Stomach (tissue), 9 donors: Measurements from ENCODE around the gene PPP1CA. TPM values are rescaled to one million over a fixed set of nuclear protein-coding genes. Genes with fewer than 3 reads are reported as not detected.

ENCODE experiments used
- DNase-seq, 2 donors: peaks; one replicate each; pipeline versions ENCODE4 v3.0.0 to v3.0.0-alpha.2; 2013 to 2019
- H3K27ac ChIP-seq, 5 donors: fragments of 200-600 bp in 4 of 5; sonication (generic) in 4 of 5; one replicate each; pipeline ENCODE4 v1.5.1; 2013 to 2019; ENCODE audit warnings: mild to moderate bottlenecking in 1 of 5, moderate library complexity in 1 of 5
- H3K27me3 ChIP-seq, 3 donors: fragments of 200-600 bp; sonication (generic); one replicate each; pipeline ENCODE4 v1.5.1; 2017 to 2019; ENCODE audit warnings: mixed run types in 1 of 3
- H3K36me3 ChIP-seq, 4 donors: fragments of 200-600 bp; sonication (generic); 1 replicate in 3 of 4; 2 replicates in 1 of 4; pipeline ENCODE4 v1.5.1; 2016 to 2019
- H3K4me1 ChIP-seq, 4 donors: fragments of 200-600 bp; sonication (generic); one replicate each; pipeline ENCODE4 v1.5.1; 2016 to 2019
- H3K4me3 ChIP-seq, 4 donors: fragments of 200-600 bp; sonication (generic) in 3 of 4; one replicate each; pipeline ENCODE4 v1.5.1; 2016 to 2019; ENCODE audit warnings: mild to moderate bottlenecking in 1 of 4
- H3K9me3 ChIP-seq, 4 donors: fragments of 200-600 bp; sonication (generic); one replicate each; pipeline ENCODE4 v1.5.1; 2016 to 2019
- EP300 ChIP-seq: sonication (generic); formaldehyde crosslinking; IDR thresholded peaks from one replicate; pipeline ENCODE4 v1.6.1; 2017; ENCODE audit warnings: antibody characterized with exemption
- POLR2A ChIP-seq, 4 donors: fragments of 450-650 bp; IDR thresholded peaks; one replicate each; pipeline ENCODE4 v1.6.1; 2016; ENCODE audit warnings: antibody characterized with exemption in 4 of 4, control low read depth in 2 of 4, mild to moderate bottlenecking in 1 of 4, moderate library complexity in 1 of 4
- POLR2AphosphoS5 ChIP-seq, 3 donors: sonication (generic); formaldehyde crosslinking; IDR thresholded peaks; one replicate each; pipeline ENCODE4 v1.6.1; 2016; ENCODE audit warnings: antibody characterized with exemption in 3 of 3
- WGBS, 5 donors: extraction: QIAGEN DNeasy Blood & Tissue Kit in 3 of 5; methylation state at CpG; one replicate each; pipeline versions ENCODE4 v1.1.5 to v1.1.7; 2013 to 2018; 5-methylcytosine and 5-hydroxymethylcytosine counted together
- intact Hi-C: fragments of 100-400 bp; cut with DNase I; formaldehyde crosslinking; loops from one replicate; pipeline ENCODE4 v1.15.1; 2023; ENCODE audit warnings: low total_unique reads
- polyA plus RNA-seq, 3 donors: library from polyadenylated mRNA; stranded (reverse); fragments of 200-250 nt; gene quantifications; one replicate each; pipeline ENCODE4 v1.2.3, GENCODE V29; 2013
- total RNA-seq, 5 donors: library from RNA; depleted of rRNA; stranded (reverse); fragments of >200 nt; gene quantifications; one replicate each; pipeline versions ENCODE4 v1.1.0 to v1.2.3, GENCODE V29; 2014 to 2016
- TF ChIP-seq, protein P1 (sequence below), 7 experiments: fragments of 450-650 bp in 4 of 7; fragments of 200-600 bp in 3 of 7; sonication (generic) in 3 of 7; IDR thresholded peaks; one replicate each; pipeline ENCODE4 v1.5.1; 2016 to 2019; ENCODE audit warnings: antibody characterized with exemption in 7 of 7, control low read depth in 2 of 7, mild to moderate bottlenecking in 1 of 7
- donor health status: healthy with polysubstance abuse.
- donor health status: Bipolar disorder and iron deficiency.
- donor health status: healthy.

The PPP1CA gene
- total and polyA plus RNA-seq, 8 donors, result 28.6 to 229 (median 107) TPM

DNA sequence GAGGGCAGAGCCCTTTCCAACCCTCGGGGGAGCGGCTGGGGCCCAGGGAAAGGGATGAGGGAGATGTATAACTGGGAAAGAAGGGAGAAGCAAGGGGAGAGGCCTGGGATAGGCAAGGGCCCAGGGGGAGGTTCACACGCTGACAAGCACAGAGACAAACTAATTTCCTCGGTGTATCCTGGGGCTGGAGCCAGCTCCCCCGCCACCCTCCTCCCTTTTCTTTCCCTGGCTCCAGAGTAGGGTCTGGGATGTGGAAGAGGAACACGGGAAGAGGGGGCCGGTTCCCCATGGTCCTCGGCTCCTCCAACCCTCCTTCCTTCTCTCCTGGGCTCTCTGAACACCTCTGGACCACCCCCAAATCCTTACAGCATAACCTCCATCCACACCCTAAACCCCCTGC is 35.1 kb downstream of the PPP1CA start:
- peaks cover 36 to 74% (median 53%) of the 10 kb centered on the region in 4 donors for H3K4me1 ChIP-seq
- peaks cover 3 to 27% (median 14%) of the 10 kb centered on the region in 4 donors for H3K36me3 ChIP-seq
- peak overlapping the region in 4 of 5 donors; percentile 43 to 99 (median 73) for H3K27ac ChIP-seq
- DNase-seq, result peak in 1 of 2 donors; percentile 86
- TF ChIP-seq, protein P1, sequence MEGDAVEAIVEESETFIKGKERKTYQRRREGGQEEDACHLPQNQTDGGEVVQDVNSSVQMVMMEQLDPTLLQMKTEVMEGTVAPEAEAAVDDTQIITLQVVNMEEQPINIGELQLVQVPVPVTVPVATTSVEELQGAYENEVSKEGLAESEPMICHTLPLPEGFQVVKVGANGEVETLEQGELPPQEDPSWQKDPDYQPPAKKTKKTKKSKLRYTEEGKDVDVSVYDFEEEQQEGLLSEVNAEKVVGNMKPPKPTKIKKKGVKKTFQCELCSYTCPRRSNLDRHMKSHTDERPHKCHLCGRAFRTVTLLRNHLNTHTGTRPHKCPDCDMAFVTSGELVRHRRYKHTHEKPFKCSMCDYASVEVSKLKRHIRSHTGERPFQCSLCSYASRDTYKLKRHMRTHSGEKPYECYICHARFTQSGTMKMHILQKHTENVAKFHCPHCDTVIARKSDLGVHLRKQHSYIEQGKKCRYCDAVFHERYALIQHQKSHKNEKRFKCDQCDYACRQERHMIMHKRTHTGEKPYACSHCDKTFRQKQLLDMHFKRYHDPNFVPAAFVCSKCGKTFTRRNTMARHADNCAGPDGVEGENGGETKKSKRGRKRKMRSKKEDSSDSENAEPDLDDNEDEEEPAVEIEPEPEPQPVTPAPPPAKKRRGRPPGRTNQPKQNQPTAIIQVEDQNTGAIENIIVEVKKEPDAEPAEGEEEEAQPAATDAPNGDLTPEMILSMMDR (IDR thresholded peaks at IDR 0.05), result no peak
- no peak for TF ChIP-seq EP300
- TF ChIP-seq POLR2A (IDR thresholded peaks at IDR 0.05), result no peak
- no peaks in the 10 kb centered on the region for H3K9me3 ChIP-seq
- H3K4me3 ChIP-seq, result no peak overlapping the region
- intact Hi-C loops, result no loop called here
- 44 to 64% (median 50%) methylated on average over 8 of the region's 8 CpGs for WGBS, 5 donors
- H3K27me3 ChIP-seq, result no peaks in the 10 kb centered on the region

DNA sequence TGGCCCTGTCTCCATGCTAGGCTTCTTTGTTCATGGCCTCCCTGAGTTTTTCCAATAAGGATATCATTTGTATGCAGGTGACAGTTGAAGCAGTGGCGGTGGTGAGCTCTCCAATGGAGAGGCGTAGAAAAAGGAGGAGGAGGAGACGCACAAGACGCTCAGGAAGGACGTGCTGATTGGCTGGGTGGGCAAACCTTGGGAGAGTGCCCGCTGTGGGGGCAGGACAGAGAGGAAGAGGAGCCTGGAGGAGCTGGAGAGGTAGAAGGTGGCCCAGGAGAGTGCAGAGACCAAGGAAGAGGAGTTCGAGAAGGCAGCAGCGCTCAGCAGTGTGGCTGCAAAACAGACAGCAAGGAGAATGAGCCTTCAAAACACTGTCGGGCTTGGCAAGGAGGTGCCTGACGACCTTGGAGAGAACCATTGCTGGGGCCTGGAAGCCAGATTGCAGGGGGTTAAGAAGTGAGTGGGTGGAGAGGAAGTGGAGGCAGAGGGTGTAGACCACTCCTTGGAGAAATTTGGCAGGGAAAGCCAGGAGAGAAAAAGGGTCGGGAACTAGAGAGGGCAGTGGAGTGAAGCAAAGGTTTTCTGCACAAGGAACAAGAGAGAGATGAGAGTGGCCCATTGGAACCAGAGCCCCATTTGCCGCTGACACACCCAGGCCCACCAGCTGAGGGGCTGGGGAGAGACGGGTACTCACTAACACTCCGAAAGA is 35.8 kb downstream of the PPP1CA start:
- peak in 1 of 2 donors; percentile 58 for DNase-seq
- peaks cover 3 to 27% (median 14%) of the 10 kb centered on the region in 4 donors for H3K36me3 ChIP-seq
- intact Hi-C loops, result no loop called here
- no peak for TF ChIP-seq POLR2AphosphoS5 (IDR thresholded peaks at IDR 0.05)
- TF ChIP-seq, protein P1 (IDR thresholded peaks at IDR 0.05), result no peak
- TF ChIP-seq POLR2A (IDR thresholded peaks at IDR 0.05), result no peak
- TF ChIP-seq EP300, result no peak
- H3K27ac ChIP-seq, result peak overlapping the region in 4 of 5 donors; percentile 25 to 93 (median 48)
- H3K4me1 ChIP-seq, result peaks cover 30 to 67% (median 47%) of the 10 kb centered on the region in 4 donors
- H3K27me3 ChIP-seq, result no peaks in the 10 kb centered on the region
- H3K4me3 ChIP-seq, result no peak overlapping the region
- 69 to 82% (median 73%) methylated on average over 14 of the region's 14 CpGs for WGBS, 5 donors
- no peaks in the 10 kb centered on the region for H3K9me3 ChIP-seq

DNA sequence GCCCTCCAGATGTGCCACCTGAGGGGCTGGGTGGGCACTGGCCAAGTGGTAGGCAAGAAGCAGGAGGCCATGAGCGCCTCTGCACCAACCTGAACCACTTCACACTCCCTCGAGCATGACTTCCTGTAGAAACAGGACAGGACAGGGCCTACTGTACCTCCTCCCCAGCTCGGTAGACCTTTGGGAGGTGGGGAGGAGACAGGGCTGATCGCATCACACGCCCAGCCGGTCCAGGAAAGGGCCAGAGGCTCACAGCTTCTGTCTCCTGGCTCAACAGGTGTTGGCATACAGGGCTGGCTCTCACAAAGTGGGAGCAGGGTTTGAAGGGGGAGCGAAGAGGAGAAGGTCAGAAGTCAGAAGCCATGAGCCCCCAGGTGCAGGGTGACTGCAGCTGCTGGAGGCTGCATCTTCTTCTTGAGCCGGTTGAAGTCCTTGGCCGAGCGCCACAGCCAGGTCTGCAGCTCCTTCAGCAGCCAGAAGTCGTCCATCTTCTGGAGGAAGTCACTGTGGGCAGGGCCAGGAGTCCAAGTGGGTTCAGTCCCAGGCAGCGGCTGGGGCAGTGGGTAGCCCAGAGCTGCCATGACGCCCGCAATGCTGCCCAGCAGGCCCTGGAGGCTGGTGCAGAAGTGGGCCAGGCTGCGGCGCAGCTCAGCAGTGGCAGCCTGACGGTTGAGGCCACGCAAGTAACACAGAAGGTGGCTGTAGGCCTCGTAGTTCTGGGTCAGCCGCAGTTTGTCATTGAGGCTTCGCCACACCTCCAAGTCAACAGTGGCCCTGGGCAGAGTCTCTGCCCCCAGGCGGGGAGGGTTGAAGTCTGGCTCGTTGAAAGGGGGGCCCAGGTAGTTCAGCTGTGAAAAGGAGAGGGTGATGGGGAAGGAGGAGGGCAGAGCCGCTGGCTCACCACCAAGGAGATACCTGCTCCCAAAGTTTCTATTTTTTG is 36.6 kb downstream of the PPP1CA start:
- no peak for TF ChIP-seq EP300
- TF ChIP-seq POLR2AphosphoS5 (IDR thresholded peaks at IDR 0.05), result no peak
- TF ChIP-seq, protein P1 (IDR thresholded peaks at IDR 0.05), result no peak
- TF ChIP-seq POLR2A (IDR thresholded peaks at IDR 0.05), result no peak
- intact Hi-C loops, result no loop called here
- DNase-seq, result peak in 1 of 2 donors; percentile 58
- Histone ChIP-seq H3K27me3 (no peaks in the 10 kb centered on the region), H3K9me3 (no peaks in the 10 kb centered on the region), H3K4me1 (peaks cover 22 to 59% (median 40%) of the 10 kb centered on the region in 4 donors), H3K27ac (peak overlapping the region in 1 of 5 donors; percentile 93), H3K4me3 (no peak overlapping the region), H3K36me3 (peaks cover 3 to 27% (median 14%) of the 10 kb centered on the region in 4 donors)
- 78 to 90% (median 85%) methylated on average over 17 to 24 of the region's 24 CpGs for WGBS, 5 donors

DNA sequence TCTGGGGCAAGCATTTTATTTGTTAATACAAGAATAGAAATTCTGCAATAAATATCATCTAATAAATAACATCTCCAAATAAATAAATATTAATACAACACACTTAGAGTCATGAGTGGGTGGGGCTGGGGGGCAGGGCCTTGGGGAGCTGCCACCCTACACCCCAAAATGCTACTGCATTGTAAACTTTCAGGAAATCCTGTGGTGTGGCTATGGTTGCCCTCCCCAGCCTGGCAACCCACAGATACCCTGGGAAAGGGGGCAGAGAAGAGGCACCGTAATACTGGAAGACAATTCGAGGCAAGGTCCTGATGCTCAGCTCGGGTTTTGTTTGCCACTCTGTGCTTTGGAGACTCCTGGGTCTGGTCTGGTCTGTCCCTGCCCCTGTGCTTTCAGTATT is 37.5 kb downstream of the PPP1CA start:
- 84 to 89% (median 88%) methylated on average over 3 of the region's 3 CpGs for WGBS, 5 donors

More for the DNA sequence above, 37.5 kb downstream of the PPP1CA start:
- no peak for DNase-seq
- intact Hi-C loops, result no loop called here
- Histone ChIP-seq H3K4me3 (no peak overlapping the region), H3K27me3 (no peaks in the 10 kb centered on the region), H3K36me3 (peaks cover 3 to 27% (median 14%) of the 10 kb centered on the region in 4 donors), H3K27ac (no peak overlapping the region), H3K4me1 (peaks cover 19 to 50% (median 33%) of the 10 kb centered on the region in 4 donors), H3K9me3 (no peaks in the 10 kb centered on the region)
- no peak for TF ChIP-seq EP300
- TF ChIP-seq, protein P1 (IDR thresholded peaks at IDR 0.05), result no peak
- TF ChIP-seq POLR2AphosphoS5 (IDR thresholded peaks at IDR 0.05), result no peak
- no peak for TF ChIP-seq POLR2A (IDR thresholded peaks at IDR 0.05)
